DOHH2 (cell line): ENCODE data around the gene MGST1.

Experiments used
- H3F3A ChIP-seq: fragments of 200-600 bp; sonication (generic), shearing (Covaris generic); 2 replicates; pipeline ENCODE4 v1.6.0; 2016; ENCODE audit warnings: antibody characterized with exemption, mild to moderate bottlenecking; ENCODE audit not compliant: control insufficient read depth, insufficient read depth
- H3K27ac ChIP-seq: fragments of 200-600 bp; sonication (generic); 2 replicates; pipeline ENCODE4 v1.5.1; 2014; ENCODE audit warnings: low read depth, mild to moderate bottlenecking, low read length, moderate library complexity
- H3K27me3 ChIP-seq: fragments of 200-600 bp; sonication (generic); 2 replicates; pipeline ENCODE4 v1.6.1; 2014; ENCODE audit warnings: mild to moderate bottlenecking, low read length, mixed read lengths; ENCODE audit not compliant: control insufficient read depth
- H3K36me3 ChIP-seq: fragments of 200-600 bp; sonication (generic); 2 replicates; pipeline ENCODE4 v1.6.1; 2014; ENCODE audit warnings: mild to moderate bottlenecking, low read length, moderate library complexity, mixed read lengths; ENCODE audit not compliant: control insufficient read depth
- H3K4me1 ChIP-seq: fragments of 200-600 bp; sonication (generic); 2 replicates; pipeline ENCODE4 v1.6.1; 2014; ENCODE audit warnings: mild to moderate bottlenecking, low read length, mixed read lengths; ENCODE audit not compliant: control insufficient read depth
- H3K4me2 ChIP-seq: fragments of 200-600 bp; sonication (generic); 2 replicates; pipeline ENCODE4 v1.6.0; 2014; ENCODE audit warnings: mild to moderate bottlenecking, low read length, moderate library complexity
- H3K4me3 ChIP-seq: fragments of 200-600 bp; sonication (generic); 2 replicates; pipeline ENCODE4 v1.5.1; 2014; ENCODE audit warnings: mild to moderate bottlenecking, low read length, mixed read lengths
- H3K79me2 ChIP-seq: fragments of 200-600 bp; sonication (generic); 2 replicates; pipeline ENCODE4 v1.6.1; 2014; ENCODE audit warnings: mild to moderate bottlenecking, low read length, mixed read lengths; ENCODE audit not compliant: control insufficient read depth
- H3K9me2 ChIP-seq: fragments of 200-600 bp; sonication (generic); replicated peaks from 2 replicates; pipeline ENCODE4 v1.6.1; 2014; ENCODE audit warnings: mild to moderate bottlenecking, low read length, mixed read lengths; ENCODE audit not compliant: control insufficient read depth
- H3K9me3 ChIP-seq: fragments of 200-600 bp; sonication (generic); 2 replicates; pipeline ENCODE4 v1.6.1; 2014; ENCODE audit warnings: antibody characterized with exemption, low read length, mixed read lengths; ENCODE audit not compliant: control insufficient read depth, insufficient read depth
- H4K20me1 ChIP-seq: fragments of 200-600 bp; sonication (generic); 2 replicates; pipeline ENCODE4 v1.6.0; 2014; ENCODE audit warnings: low read depth, mild to moderate bottlenecking, antibody characterized with exemption, low read length, moderate library complexity; ENCODE audit not compliant: control insufficient read depth, insufficient read depth
- CTCF ChIP-seq: fragments of 200-600 bp; sonication (generic); IDR thresholded peaks from one replicate; pipeline ENCODE4 v1.5.1; 2014; ENCODE audit warnings: antibody characterized with exemption, mild to moderate bottlenecking, low read depth, low read length; ENCODE audit not compliant: poor library complexity, severe bottlenecking
- EZH2phosphoT487 ChIP-seq: fragments of 200-600 bp; sonication (generic); IDR thresholded peaks from 2 replicates; pipeline ENCODE4 v1.6.1; 2017; ENCODE audit warnings: borderline replicate concordance, mild to moderate bottlenecking, antibody characterized with exemption, low read length, moderate library complexity, mixed read lengths

The MGST1 gene

DNA sequence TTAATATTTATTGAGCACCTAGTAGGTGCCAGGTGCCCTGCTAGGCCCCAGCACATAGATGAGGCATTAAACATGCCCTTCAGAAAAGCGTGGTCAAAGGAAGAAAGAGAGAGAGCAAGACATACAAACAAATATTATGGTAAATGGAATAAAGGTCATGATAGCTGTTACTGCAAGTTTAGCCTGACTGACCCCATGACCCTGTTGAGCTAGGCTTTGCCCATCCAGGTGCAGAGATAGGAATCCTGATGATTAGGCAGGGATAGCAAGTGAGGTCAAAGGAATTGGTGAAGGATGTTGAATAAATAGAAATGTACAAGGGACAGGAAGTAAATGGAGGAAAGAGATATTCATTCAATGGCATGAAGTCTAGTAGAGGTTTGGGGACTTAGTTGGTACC lies 36.5 kb upstream of the MGST1 start:
- Histone ChIP-seq H3K4me2 (no peak overlapping the region), H3F3A (no peaks in the 10 kb centered on the region), H3K27ac (no peak overlapping the region), H3K9me2 (no peaks in the 10 kb centered on the region; the same call in 1 of the 2 replicates), H3K27me3 (no peaks in the 10 kb centered on the region), H3K79me2 (no peaks in the 10 kb centered on the region), H3K9me3 (no peaks in the 10 kb centered on the region), H3K4me1 (no peaks in the 10 kb centered on the region), H3K36me3 (no peaks in the 10 kb centered on the region), H4K20me1 (no peaks in the 10 kb centered on the region), H3K4me3 (no peak overlapping the region)
- TF ChIP-seq EZH2phosphoT487: no peak
- TF ChIP-seq CTCF: no peak

DNA sequence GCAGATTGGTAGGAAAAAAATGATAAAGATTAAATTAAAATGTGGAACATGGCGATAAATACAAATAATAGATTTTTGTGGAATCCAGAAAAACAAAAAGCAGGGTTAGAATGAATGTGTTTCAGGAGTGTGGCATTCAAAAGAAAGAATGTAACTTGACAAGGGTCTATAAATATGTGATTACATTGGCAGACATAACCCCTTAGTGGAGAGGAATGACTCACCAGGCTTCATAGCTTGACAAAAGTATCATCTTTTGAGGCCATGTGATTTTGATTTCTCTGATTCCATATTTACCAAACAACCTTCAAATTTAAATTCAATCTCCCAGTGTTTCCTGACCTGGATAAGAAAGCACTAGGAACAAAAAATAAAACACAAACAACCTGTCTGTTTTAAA lies 24.4 kb upstream of the MGST1 start:
- TF ChIP-seq EZH2phosphoT487 (no peak), CTCF (no peak)
- H3K9me3 ChIP-seq: peaks cover 4% of the 10 kb centered on the region; the same call in 1 of the 2 replicates
- H3K79me2 ChIP-seq: no peaks in the 10 kb centered on the region
- no peaks in the 10 kb centered on the region for H4K20me1 ChIP-seq
- H3K4me2 ChIP-seq: no peak overlapping the region
- no peaks in the 10 kb centered on the region for H3F3A ChIP-seq
- H3K9me2 ChIP-seq: no peaks in the 10 kb centered on the region
- no peak overlapping the region for H3K27ac ChIP-seq
- no peaks in the 10 kb centered on the region for H3K36me3 ChIP-seq
- H3K4me1 ChIP-seq: no peaks in the 10 kb centered on the region
- H3K27me3 ChIP-seq: no peaks in the 10 kb centered on the region
- H3K4me3 ChIP-seq: no peak overlapping the region

DNA sequence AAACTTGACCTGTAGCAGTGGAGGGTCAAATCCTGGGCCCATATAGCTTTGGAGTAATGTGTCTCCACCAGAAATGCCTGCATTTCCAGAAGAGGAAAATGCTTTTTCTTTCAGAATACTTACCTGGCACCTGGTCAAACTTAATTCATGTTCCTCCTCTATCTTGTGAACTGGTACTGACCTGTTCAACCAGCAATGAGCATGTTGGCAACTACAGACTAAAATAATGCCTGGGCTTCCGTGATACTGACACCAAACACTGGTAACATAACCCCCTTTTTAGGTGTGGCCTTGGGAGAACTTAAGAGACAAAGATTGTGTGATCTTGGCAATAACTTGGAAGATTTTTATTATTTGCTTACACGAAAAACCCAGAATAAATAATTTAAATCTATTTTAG lies 23.8 kb upstream of the MGST1 start:
- Histone ChIP-seq H3K27me3 (no peaks in the 10 kb centered on the region), H3K27ac (no peak overlapping the region), H4K20me1 (no peaks in the 10 kb centered on the region), H3K4me2 (no peak overlapping the region), H3K4me3 (no peak overlapping the region), H3K9me2 (no peaks in the 10 kb centered on the region), H3K9me3 (peaks cover 6% of the 10 kb centered on the region; the same call in 1 of the 2 replicates), H3K36me3 (no peaks in the 10 kb centered on the region), H3F3A (no peaks in the 10 kb centered on the region), H3K4me1 (no peaks in the 10 kb centered on the region), H3K79me2 (no peaks in the 10 kb centered on the region)
- TF ChIP-seq CTCF (no peak), EZH2phosphoT487 (no peak)

DNA sequence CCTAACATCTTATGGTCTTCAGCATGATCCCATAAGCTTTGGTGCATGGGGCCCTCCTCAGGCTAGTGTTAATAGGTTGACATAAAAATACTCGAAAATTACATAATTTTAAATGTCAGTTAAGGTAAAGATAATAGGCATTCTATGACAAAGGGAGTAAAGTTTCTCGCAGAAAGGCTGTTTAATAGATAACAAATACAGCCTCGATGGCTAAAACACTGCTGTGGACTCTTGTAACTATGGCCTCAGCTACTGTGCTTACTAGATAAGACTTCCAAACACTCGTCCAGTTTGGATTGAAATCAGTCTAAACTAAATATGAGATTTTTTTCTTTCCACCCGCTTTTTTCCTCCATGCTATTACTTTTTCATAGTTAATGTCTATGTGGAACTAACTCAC lies 23.2 kb upstream of the MGST1 start:
- Histone ChIP-seq H3K79me2 (no peaks in the 10 kb centered on the region), H3K27me3 (no peaks in the 10 kb centered on the region), H3K9me2 (no peaks in the 10 kb centered on the region), H3K4me3 (no peak overlapping the region), H3F3A (no peaks in the 10 kb centered on the region), H4K20me1 (no peaks in the 10 kb centered on the region), H3K4me1 (no peaks in the 10 kb centered on the region), H3K4me2 (no peak overlapping the region), H3K27ac (no peak overlapping the region), H3K9me3 (peaks cover 6% of the 10 kb centered on the region; the same call in 1 of the 2 replicates), H3K36me3 (no peaks in the 10 kb centered on the region)
- TF ChIP-seq CTCF (no peak), EZH2phosphoT487 (no peak)
